ENCODE data around the gene C6.
"Not testable (repeated sequence)": the region's sequence is repeated elsewhere in the genome, so short reads cannot be mapped to it uniquely, and the experiment has no call there.

C6 gene

GRCh38 chr5:41199660-41200059, 13.7 kb downstream of the C6 start:
- DNase-seq (ENCODE audit: low read depth) = no peak

- DNase-seq (ENCODE audit: low read depth) = no peak
Observed at GRCh38 chr5:41196197-41196596, 17.1 kb downstream of the C6 start.

DNA sequence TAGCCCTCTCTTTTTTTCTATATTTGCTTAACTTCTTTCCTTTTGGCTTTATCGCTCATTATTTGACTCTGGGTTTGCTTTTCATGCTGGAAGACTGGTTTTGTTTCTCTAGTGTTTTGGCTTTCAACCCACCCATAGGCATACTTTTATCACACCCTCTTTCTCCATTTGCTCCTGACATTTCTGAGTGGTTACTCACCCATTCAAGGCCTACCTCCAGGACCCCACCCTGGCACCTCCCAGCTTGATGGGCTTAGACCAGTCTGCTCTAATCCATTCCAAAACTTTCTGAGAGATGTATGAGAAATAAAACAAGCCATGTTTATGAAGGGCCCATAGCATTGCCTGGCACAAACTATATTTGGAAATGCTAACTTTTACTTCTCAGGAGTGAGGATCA, 18.1 kb downstream of the C6 start:
- no peak for DNase-seq (ENCODE audit: low read depth)

DNA sequence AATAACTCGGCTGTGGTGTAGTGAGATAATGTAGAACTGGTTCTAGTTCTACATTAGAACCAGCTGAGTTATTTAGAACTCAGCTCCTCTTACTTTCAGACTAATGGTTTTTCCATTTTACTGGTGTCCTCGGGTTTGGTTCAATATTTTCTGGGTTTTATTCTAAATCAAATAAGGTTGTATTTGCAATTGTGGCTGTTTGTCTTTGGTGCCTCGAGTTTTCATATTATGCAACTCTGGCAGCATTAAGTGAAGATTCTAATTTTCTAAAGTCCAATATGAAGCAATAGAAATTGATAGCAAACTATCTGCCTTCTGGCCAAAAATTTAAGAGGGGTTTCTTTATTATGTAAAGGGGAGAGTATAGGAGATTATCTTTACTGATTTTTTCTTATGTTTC, 19.0 kb downstream of the C6 start:
- no peak for DNase-seq (ENCODE audit: low read depth)

DNA sequence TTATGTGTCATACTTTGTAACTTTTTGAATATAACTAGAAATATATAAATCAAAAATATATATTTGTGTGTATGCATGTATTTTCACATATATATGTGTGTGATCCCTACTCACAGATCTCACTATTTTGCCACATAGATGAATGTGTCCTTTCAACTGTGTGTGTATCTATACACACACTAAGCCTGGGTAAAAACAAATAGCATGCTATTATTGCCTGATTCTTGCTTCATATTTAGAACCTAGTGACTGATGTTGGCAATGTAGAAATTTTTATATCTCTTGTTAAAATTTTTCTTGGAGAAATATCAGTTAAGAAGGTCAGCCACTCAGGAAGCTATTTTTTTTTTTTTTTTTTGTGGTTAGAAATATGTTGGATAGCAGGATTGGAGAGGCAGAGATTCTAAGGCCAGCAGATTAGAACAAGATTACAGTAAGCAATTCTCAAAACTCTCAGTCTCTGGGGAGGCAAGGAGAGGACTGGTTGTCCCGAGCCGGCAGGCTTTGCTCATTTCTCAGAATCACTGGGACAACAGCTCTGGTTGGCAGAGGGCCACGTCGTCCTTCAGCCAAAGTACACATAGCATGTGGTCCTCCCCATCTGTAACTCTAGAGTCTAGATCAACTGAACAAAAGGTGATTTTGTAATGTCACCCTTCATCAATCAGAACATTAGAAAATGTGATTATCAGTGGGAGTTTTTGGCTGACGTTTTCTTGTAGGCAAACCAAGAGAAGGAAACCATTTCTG, 19.7 kb downstream of the C6 start:
- DNase-seq (ENCODE audit: low read depth) = no peak

DNA sequence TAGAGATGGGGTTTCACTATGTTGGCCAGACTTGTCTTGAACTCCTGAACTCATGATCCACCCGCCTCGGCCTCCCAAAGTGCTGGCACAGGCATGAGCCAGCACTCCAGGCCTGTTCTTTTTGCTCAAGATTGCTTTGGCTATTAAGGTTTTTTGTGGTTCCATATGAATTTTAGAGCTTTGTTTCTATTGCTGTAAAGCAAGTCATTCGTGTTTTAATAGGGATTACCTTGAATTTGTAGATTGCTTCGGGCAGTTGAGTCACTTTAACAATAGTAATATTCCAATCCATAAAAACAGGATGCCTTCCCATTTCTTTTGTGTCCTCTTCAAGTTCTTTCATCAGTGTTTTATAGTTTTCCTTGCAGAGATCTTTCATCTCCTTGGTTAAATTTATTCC, 22.1 kb downstream of the C6 start:
- no peak for DNase-seq (ENCODE audit: low read depth)

DNA sequence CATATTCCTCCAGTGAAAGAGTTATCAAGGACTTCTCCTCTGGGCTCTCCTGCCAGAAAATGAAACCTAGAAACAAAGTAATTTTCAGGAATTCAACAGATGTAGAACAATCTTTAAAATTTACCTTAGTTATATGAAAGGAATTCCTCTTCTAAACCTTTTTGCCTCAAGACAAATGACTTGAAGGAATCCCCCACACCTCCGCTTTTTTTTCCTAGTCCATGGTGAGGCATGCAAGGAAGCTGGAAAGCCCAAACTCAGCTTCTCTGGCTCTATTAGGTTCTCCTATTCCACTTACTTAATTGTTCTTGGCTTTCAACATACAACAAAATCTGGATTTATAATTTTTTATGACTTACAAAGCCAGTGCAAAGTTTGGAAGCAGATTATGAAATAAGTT, 27.2 kb downstream of the C6 start:
- DNase-seq (ENCODE audit: low read depth) = no peak

DNA sequence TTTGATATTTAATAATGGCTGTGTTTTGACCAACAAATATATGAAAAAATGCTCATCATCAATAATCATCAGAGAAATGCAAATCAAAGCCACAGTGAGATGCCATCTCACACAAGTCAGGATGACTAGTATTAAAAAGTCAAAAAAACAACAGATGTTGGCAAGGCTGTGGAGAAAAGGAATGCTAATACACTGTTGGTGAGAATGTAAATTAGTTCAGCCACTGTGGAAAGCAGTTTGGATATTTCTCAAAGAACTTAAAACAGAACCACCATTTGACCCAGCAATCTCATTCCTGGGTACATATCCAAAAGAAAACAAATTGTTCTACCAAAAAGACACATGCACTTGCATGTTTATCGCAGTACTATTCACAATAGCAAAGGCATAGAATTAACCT, 30.0 kb downstream of the C6 start:
- not testable (repeated sequence) for DNase-seq (ENCODE audit: low read depth)

- no peak for DNase-seq (ENCODE audit: low read depth)
Observed at GRCh38 chr5:41182666-41183065, 30.7 kb downstream of the C6 start.

DNA sequence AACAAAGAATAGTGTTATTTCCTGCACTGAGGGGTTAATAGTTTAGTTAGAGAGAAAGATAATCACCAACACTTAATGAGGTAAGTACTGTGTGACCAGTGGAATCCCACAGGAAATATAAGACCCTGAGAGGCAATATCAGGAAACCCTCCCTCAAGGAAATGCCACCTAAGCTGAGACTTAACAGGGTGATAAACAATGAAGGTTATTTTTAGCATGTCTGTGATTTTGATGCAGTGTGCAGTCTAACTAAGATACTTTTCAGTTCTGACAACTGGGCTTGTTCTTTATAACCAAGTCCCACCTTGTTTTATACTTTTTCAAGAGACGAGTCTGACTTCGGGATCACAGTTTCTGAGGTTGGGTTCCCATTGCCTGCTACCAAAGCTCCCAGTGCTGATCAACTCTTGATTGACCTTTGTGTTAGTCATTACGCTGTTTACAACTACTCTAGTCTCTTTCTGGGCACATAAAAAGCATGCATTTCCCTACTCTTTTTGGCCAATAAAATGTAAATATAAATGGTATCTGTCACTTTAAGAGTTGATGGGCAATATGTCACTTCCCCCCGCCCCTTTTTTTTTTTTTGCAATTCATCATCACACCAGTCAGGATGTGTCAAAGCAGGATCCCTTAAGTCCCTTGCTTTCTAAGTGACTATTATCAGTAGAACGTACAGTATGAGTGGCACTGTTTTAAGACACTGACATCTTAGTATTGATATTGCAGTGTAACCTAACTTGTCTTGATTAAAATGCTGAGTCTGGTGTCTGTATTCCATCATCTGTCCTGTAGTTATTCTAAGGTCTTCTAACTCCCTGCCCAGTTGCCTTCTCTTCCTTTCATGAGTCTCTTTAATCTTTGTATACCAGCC, 31.4 kb downstream of the C6 start:
- DNase-seq (ENCODE audit: low read depth) = no peak

DNA sequence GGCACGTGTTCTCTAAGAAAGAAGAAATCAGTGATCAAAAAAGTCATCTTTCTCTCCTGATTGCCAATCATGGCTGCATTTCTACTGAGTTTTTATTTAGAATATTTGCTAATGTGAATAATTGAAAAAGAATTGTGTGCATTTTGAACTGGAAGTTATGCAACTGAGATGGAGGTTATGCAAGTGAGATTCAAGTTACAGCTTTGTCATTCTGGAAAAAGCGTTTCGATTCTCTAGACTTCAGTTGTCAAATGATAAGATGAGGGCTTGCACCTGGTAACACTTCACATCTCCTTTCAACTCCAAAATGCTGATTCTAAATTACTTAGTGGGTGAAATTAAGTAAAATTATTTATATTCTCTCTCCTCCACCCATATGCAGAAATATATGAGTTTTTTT, 36.4 kb downstream of the C6 start:
- DNase-seq (ENCODE audit: low read depth) = no peak

DNA sequence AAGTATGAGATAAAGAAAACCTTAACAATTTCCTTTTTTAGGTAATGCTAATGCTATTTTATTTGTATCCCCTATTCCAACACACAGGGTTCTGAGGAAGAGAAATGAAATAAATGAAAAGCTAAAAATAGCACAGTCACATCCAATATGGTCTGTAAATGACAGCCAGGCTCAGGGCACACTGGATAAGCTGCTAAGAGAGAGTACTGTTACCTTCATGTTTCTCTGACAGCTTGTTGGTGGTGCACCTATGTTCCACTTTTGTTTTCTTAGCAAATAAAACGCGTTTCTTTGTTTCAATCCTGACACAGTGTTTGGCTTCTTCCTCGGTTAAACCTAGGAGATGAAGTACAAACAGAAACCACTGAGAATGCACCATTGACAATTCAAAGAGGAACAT, 41.3 kb downstream of the C6 start:
- no peak for DNase-seq (ENCODE audit: low read depth)

DNA sequence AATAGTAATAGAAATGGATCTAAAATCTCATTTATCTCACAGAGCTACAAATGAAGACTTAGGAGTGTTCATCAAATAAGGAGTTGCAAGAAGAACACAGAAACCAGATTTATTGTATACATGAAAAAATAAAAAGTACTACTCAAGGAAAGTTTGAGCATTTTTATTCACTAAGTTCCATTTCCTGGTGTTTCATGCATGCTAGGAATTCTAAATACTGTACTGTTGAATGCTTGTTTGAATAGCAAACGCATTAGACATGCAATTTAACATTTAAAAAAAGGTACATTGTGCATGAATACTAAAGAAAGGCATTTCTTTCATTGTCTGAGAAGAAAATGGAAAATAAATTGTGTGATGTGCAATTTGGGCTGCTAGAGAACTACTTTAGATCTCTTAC, 52.1 kb downstream of the C6 start:
- no peak for DNase-seq (ENCODE audit: low read depth)

GRCh38 chr5:41157272-41157894, 55.9 kb downstream of the C6 start:
- no peak for DNase-seq (ENCODE audit: low read depth)

DNA sequence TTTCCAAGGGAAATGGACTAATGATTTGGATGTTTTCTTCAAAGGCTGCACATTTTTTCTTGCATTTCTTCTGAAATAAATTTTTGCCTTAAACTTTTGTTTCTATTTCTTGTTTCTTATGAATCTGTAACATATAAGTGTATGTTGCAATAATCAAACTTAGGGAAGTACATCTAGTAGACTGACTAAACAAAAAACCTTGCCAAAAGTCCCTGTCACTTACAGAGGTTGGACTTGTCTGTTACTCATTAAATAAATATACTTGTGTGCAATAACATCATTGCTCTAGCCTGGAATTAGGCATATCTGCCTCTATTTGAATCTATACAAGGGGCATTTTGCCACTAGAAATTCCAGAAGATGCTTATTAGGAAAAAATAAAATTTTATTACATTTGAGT, 56.6 kb downstream of the C6 start:
- no peak for DNase-seq (ENCODE audit: low read depth)

GRCh38 chr5:41154491-41154890, 58.8 kb downstream of the C6 start:
- no peak for DNase-seq (ENCODE audit: low read depth)

- no peak for DNase-seq (ENCODE audit: low read depth)
Observed at GRCh38 chr5:41151564-41151963, 61.8 kb downstream of the C6 start.

GRCh38 chr5:41148448-41148847, 64.9 kb downstream of the C6 start:
- DNase-seq (ENCODE audit: low read depth) = no peak

DNA sequence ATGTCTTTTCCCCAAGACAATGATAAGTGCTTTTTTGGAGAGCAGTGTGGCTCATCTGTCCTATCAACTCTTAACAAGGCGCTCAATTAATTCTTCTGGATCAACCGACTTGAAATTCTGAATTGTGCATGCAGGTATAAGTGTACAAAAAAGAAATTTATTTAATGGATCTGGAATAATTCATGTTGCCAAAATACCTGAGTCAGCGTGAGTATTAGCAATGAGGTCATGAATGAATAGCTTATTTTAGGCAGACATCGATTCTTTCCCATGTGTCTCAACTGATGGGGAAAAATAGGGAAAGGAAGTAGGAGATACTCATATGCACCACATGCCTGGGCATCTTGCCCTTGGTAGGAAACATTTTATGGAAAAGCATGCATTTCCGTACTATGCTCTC, 68.0 kb downstream of the C6 start:
- no peak for DNase-seq (ENCODE audit: low read depth)

DNA sequence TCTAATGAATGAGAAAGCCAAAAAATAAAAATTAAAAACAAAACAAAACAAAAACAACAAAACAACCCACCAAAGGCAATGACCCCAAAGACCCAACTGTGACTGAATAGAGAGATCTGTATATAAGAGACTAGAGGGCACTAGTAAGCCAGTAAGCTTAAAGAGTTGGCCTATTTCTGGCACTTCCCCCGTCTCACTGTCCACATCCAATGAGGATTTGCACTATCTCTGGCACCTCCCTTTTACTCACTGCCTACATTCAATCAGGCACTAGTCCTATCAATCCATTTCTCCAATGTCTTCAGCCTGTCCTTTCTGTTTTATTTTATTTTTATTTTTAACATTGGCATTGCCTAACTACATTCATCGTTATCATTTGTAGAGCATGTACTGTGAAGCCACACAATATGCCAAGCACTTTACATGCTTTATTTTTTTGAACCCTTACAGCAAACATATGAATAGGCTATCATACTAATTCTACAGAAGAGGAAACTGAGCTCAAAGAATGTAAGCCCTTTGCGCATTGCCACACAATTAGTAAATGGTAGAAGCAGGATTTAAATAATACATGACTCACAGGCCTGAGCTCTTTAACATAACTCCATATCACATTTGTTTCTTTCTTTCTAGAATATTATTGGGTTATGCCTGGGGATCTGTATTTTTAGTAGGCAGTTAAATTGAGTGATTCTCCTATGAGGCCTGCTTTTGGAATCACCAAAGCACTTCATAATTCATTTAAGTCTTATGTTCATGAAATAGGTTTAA, 70.0 kb downstream of the C6 start:
- no peak for DNase-seq (ENCODE audit: low read depth)

- DNase-seq (ENCODE audit: low read depth) = no peak
Observed at GRCh38 chr5:41127967-41128690, 85.2 kb downstream of the C6 start.

DNA sequence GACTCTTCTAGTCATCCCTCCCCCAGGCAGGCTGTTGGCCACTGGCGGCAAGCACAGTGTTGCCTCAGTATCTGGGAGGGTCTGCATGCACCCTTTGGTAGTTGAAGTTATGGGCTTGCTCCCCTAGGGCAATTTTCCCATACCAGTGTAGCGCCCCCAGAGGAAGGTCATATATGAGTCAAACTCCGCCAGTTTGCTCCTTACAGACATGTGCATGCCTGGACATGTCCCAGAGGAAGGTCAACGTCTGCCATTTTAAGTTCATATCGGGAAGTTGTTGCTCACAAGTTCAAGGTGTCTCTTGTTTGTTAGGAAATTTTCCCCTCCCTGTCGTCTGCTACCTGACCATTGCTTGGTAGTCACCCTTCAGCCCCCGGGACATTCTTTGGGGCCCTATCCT, 90.9 kb downstream of the C6 start:
- no peak for DNase-seq (ENCODE audit: low read depth)

All from activated T-cell treated with anti-CD3 and anti-CD28 coated beads for 48 hours (primary cell).